ENCODE results near the gene CASP10. TPM values are rescaled to one million over a fixed set of nuclear protein-coding genes. Genes with fewer than 3 reads are reported as not detected.

The CASP10 gene
- total and polyA plus RNA-seq, 4 donors = 8.9 to 74.4 (median 16.7) TPM

- H3K9ac ChIP-seq (ENCODE audit: insufficient read depth in 1 of 2, low read length in 2 of 2) = no peak overlapping the region
- no peaks in the 10 kb centered on the region for H3K9me3 ChIP-seq (ENCODE audit: control insufficient read depth in 4 of 4, insufficient read depth in 3 of 4, low read length in 3 of 4)
- no peaks in the 10 kb centered on the region for H3K27me3 ChIP-seq (ENCODE audit: control insufficient read depth in 3 of 3, insufficient read depth in 3 of 3, low read length in 2 of 3)
- TF ChIP-seq CTCF (IDR thresholded peaks at IDR 0.05; ENCODE audit: control extremely low read depth, extremely low read depth) = no peak
- 87 to 91% methylated on average over 6 of the region's 6 CpGs for WGBS, 2 donors
- no peak for ATAC-seq (ENCODE audit: insufficient read depth, low FRiP score)
- no peaks in the 10 kb centered on the region for H3K36me3 ChIP-seq (ENCODE audit: control insufficient read depth in 4 of 4, insufficient read depth in 4 of 4, low read length in 4 of 4)
- H3K27ac ChIP-seq (ENCODE audit: low read depth in 1 of 2, low read length in 1 of 2) = no peak overlapping the region
- H3K4me1 ChIP-seq (ENCODE audit: control insufficient read depth in 5 of 5, insufficient read depth in 5 of 5, low read length in 5 of 5) = no peaks in the 10 kb centered on the region
- H3K4me3 ChIP-seq = no peak overlapping the region
- no peak for DNase-seq
Measured at GRCh38 chr2:201248288-201248844, 65.4 kb downstream of the CASP10 start.

DNA sequence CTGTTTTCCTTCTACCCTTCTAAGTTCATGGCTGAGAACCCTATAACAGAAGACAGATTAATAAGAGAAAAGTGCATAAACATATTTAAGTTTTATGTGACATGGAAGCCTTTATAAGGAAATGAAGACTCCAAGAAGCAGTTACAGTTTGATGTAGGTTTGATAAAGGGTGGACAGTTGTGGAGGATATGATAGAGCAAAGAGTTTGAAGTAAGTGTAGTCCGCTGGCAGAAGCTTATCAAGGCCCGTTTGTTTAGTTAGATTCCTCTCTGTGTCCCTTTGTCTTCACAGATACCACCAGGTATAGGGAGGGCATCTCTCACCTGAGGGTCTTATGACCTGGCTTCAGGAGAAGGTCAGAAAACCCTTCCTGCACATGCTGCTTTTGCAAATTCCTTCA, 66.9 kb downstream of the CASP10 start:
- no peak for ATAC-seq (ENCODE audit: insufficient read depth, low FRiP score)
- no peak for DNase-seq
- no peak overlapping the region for H3K9ac ChIP-seq (ENCODE audit: insufficient read depth in 1 of 2, low read length in 2 of 2)
- no peak overlapping the region for H3K27ac ChIP-seq (ENCODE audit: low read depth in 1 of 2, low read length in 1 of 2)
- no peak overlapping the region for H3K4me3 ChIP-seq
- no peaks in the 10 kb centered on the region for H3K9me3 ChIP-seq (ENCODE audit: control insufficient read depth in 4 of 4, insufficient read depth in 3 of 4, low read length in 3 of 4)
- H3K36me3 ChIP-seq (ENCODE audit: control insufficient read depth in 4 of 4, insufficient read depth in 4 of 4, low read length in 4 of 4) = no peaks in the 10 kb centered on the region
- no peak for TF ChIP-seq CTCF (IDR thresholded peaks at IDR 0.05; ENCODE audit: control extremely low read depth, extremely low read depth)
- no peaks in the 10 kb centered on the region for H3K27me3 ChIP-seq (ENCODE audit: control insufficient read depth in 3 of 3, insufficient read depth in 3 of 3, low read length in 2 of 3)
- H3K4me1 ChIP-seq (ENCODE audit: control insufficient read depth in 5 of 5, insufficient read depth in 5 of 5, low read length in 5 of 5) = peaks cover 0 to 2% (median 0%) of the 10 kb centered on the region in 5 donors
- WGBS, 2 donors = 89 to 93% methylated on average over 2 of the region's 2 CpGs

DNA sequence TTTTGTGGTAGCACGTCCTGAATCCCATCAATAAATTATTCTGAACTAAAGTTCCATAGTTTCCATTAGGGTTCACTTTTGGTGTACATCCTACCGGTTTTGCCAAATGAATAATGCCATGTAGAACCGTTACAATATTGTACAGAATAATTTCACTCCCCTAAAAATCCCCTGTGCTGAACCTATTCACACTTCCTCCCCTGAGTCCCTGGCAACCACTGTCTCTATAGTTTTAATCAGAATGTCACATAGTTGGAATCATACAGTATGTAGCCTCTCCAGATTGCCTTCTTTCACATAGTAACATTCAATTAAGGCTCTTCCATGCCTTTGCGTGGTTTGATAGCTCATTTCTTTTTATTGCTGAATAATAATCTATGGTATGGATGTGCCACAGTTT, 67.8 kb downstream of the CASP10 start:
- H3K4me3 ChIP-seq = no peak overlapping the region
- H3K36me3 ChIP-seq (ENCODE audit: control insufficient read depth in 4 of 4, insufficient read depth in 4 of 4, low read length in 4 of 4) = no peaks in the 10 kb centered on the region
- no peak for TF ChIP-seq CTCF (IDR thresholded peaks at IDR 0.05; ENCODE audit: control extremely low read depth, extremely low read depth)
- 93 to 98% methylated on average over 4 of the region's 4 CpGs for WGBS, 2 donors
- no peaks in the 10 kb centered on the region for H3K27me3 ChIP-seq (ENCODE audit: control insufficient read depth in 3 of 3, insufficient read depth in 3 of 3, low read length in 2 of 3)
- peaks cover 0 to 2% (median 0%) of the 10 kb centered on the region in 5 donors for H3K4me1 ChIP-seq (ENCODE audit: control insufficient read depth in 5 of 5, insufficient read depth in 5 of 5, low read length in 5 of 5)
- H3K9me3 ChIP-seq (ENCODE audit: control insufficient read depth in 4 of 4, insufficient read depth in 3 of 4, low read length in 3 of 4) = no peaks in the 10 kb centered on the region
- DNase-seq (no peak), ATAC-seq (ENCODE audit: insufficient read depth, low FRiP score) (no peak)
- H3K9ac ChIP-seq (ENCODE audit: insufficient read depth in 1 of 2, low read length in 2 of 2) = no peak overlapping the region
- no peak overlapping the region for H3K27ac ChIP-seq (ENCODE audit: low read depth in 1 of 2, low read length in 1 of 2)
